ENCODE measurements around the gene IGF2BP3.

IGF2BP3 gene

GRCh38 chr7:23431702-23432199 lies 38.5 kb downstream of the IGF2BP3 start (continued):
- no peak for TF ChIP-seq ZNF280C (tag by site-specific recombination; IDR thresholded peaks at IDR 0.05)
- TF ChIP-seq ZNF23 (tag by site-specific recombination; IDR thresholded peaks at IDR 0.05; ENCODE audit: borderline replicate concordance), result no peak
- no peak for TF ChIP-seq ZNF514 (tag by site-specific recombination; IDR thresholded peaks at IDR 0.05)
- no peak for TF ChIP-seq ZNF133 (tag by site-specific recombination; IDR thresholded peaks at IDR 0.05)
- TF ChIP-seq REST (tag by site-specific recombination; IDR thresholded peaks at IDR 0.05), result no peak
- TF ChIP-seq ZNF768 (tag by site-specific recombination; IDR thresholded peaks at IDR 0.05), result no peak
- TF ChIP-seq ZNF561 (tag by site-specific recombination; IDR thresholded peaks at IDR 0.05; ENCODE audit: borderline replicate concordance), result no peak
- no peak for TF ChIP-seq ZIC2 (tag by site-specific recombination; IDR thresholded peaks at IDR 0.05)
- TF ChIP-seq HIC1 (tag by site-specific recombination; IDR thresholded peaks at IDR 0.05), result no peak
- no peak for TF ChIP-seq ZNF2 (tag by site-specific recombination; IDR thresholded peaks at IDR 0.05)
- no peak for TF ChIP-seq KLF7 (tag by site-specific recombination; IDR thresholded peaks at IDR 0.05; ENCODE audit: borderline replicate concordance)
- no peak for TF ChIP-seq ZNF10 (tag by site-specific recombination; IDR thresholded peaks at IDR 0.05)
- peak; percentile 65 for TF ChIP-seq ZFHX2 (tag by site-specific recombination; conservative IDR thresholded peaks at IDR 0.05)
- no peak for TF ChIP-seq ZNF114 (tag by site-specific recombination; IDR thresholded peaks at IDR 0.05)
- no peak for TF ChIP-seq ZNF16 (tag by site-specific recombination; IDR thresholded peaks at IDR 0.05; ENCODE audit: low read depth)
- TF ChIP-seq PRDM2 (tag by site-specific recombination; IDR thresholded peaks at IDR 0.05; ENCODE audit: borderline replicate concordance), result no peak
- no peak for TF ChIP-seq TCF7L2 (IDR thresholded peaks at IDR 0.05; ENCODE audit: borderline replicate concordance, low read depth, low read length)
- no peak for TF ChIP-seq ZSCAN4 (tag by site-specific recombination; IDR thresholded peaks at IDR 0.05)
- no peak for TF ChIP-seq ZSCAN18 (tag by site-specific recombination; IDR thresholded peaks at IDR 0.05)
- peak; percentile 98 for TF ChIP-seq ZBTB20 (tag by site-specific recombination; IDR thresholded peaks at IDR 0.05)
- no peak for TF ChIP-seq ZNF654 (tag by site-specific recombination; IDR thresholded peaks at IDR 0.05; ENCODE audit: low read depth)
- TF ChIP-seq ZBTB1 (tag by site-specific recombination; IDR thresholded peaks at IDR 0.05), result no peak
- TF ChIP-seq ZXDB (tag by site-specific recombination; IDR thresholded peaks at IDR 0.05), result no peak
- TF ChIP-seq ZNF404 (tag by site-specific recombination; IDR thresholded peaks at IDR 0.05), result no peak

Measured in HEK293 (cell line).